DOHH2 (cell line): ENCODE results near the gene TBL3.

Experiments
- EZH2phosphoT487 ChIP-seq: fragments of 200-600 bp; sonication (generic); IDR thresholded peaks from 2 replicates; pipeline ENCODE4 v1.6.1; 2017; ENCODE audit warnings: borderline replicate concordance, mild to moderate bottlenecking, antibody characterized with exemption, low read length, moderate library complexity, mixed read lengths
- TF ChIP-seq, protein P1 (sequence below): fragments of 200-600 bp; sonication (generic); IDR thresholded peaks from one replicate; pipeline ENCODE4 v1.5.1; 2014; ENCODE audit warnings: antibody characterized with exemption, mild to moderate bottlenecking, low read depth, low read length; ENCODE audit not compliant: poor library complexity, severe bottlenecking

DNA sequence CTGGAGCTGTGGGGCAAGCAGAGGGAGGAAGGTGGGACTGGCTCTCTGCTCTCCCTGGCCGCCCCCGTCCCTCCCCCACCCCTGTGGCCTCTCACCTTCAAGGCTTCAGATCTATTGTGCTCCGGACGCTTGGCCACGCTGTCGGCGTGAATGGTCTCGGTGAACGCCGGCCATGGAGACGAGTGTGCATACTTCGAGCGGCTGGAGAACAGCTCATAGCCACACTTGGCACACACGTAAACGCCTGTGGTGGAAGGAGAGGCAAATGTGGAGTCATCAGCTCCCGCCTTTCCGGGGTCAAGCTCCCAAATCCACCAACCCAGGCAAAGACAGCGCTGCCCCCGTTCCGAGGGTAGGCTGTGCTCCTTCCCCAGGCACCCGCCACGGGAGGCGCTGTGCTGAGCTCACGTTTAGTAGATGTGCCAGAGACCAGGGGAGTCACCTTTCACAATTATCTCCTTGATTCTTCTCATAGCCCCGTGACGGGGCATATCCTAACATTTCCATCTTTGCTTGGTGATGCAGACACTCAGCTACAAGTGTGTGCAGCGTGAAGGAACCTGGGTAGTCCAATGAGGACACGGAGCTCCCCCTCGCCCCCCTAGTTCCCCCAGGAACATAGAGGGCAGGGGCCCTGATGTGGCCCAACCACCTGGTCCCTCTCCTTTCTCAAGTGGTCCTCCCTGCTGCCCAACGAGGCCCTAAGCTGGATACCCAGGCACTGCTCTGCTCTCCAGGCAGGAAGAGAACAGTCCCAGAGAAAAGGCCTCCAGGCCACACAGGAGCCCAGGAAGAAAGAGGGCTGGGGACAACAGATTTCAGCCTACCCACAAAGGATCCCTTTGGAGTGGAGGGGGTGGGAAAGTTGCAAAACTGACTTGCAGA is 30.4 kb upstream of the TBL3 start:
- TF ChIP-seq, protein P1, sequence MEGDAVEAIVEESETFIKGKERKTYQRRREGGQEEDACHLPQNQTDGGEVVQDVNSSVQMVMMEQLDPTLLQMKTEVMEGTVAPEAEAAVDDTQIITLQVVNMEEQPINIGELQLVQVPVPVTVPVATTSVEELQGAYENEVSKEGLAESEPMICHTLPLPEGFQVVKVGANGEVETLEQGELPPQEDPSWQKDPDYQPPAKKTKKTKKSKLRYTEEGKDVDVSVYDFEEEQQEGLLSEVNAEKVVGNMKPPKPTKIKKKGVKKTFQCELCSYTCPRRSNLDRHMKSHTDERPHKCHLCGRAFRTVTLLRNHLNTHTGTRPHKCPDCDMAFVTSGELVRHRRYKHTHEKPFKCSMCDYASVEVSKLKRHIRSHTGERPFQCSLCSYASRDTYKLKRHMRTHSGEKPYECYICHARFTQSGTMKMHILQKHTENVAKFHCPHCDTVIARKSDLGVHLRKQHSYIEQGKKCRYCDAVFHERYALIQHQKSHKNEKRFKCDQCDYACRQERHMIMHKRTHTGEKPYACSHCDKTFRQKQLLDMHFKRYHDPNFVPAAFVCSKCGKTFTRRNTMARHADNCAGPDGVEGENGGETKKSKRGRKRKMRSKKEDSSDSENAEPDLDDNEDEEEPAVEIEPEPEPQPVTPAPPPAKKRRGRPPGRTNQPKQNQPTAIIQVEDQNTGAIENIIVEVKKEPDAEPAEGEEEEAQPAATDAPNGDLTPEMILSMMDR, result no peak
- no peak for TF ChIP-seq EZH2phosphoT487
